SK-N-SH treated with all-trans-retinoic acid at 6 μM for 48 hours (cell line): Measurements from ENCODE around the gene VSIR.

ENCODE experiments used
- ATAC-seq: fragments of 200-7000 bp; cut with Tn5 transposase; 3 replicates; pipeline ENCODE4 v1.9.1; 2020; ENCODE audit warnings: mild to moderate bottlenecking, moderate library complexity
- ARNTL ChIP-seq: fragments of 450-650 bp; formaldehyde crosslinking; IDR thresholded peaks from 2 replicates; pipeline ENCODE4 v1.5.0; 2020; ENCODE audit warnings: low read depth, mild to moderate bottlenecking, moderate library complexity, borderline replicate concordance
- BACH2 ChIP-seq: fragments of 250-450 bp; sonication (Bioruptor Pico); IDR thresholded peaks from 2 replicates; pipeline ENCODE4 v1.9.0; 2021; ENCODE audit warnings: mild to moderate bottlenecking, borderline replicate concordance
- CSDC2 ChIP-seq: fragments of 250-450 bp; sonication (Bioruptor Pico); IDR thresholded peaks from 2 replicates; pipeline ENCODE4 v1.5.0; 2020; ENCODE audit warnings: mild to moderate bottlenecking, moderate library complexity
- ESRRG ChIP-seq: fragments of 250-450 bp; sonication (Bioruptor Pico); IDR thresholded peaks from 2 replicates; pipeline ENCODE4 v1.6.1; 2021; ENCODE audit warnings: mild to moderate bottlenecking
- GLIS3 ChIP-seq: fragments of 250-450 bp; sonication (Bioruptor Pico); IDR thresholded peaks from 2 replicates; pipeline ENCODE4 v1.5.0; 2020; ENCODE audit warnings: mild to moderate bottlenecking, moderate library complexity
- ISL1 ChIP-seq: fragments of 250-450 bp; sonication (Bioruptor Pico); IDR thresholded peaks from 2 replicates; pipeline ENCODE4 v2.1.2; 2022; ENCODE audit warnings: mild to moderate bottlenecking, moderate library complexity
- OSR1 ChIP-seq: fragments of 250-450 bp; sonication (Bioruptor Pico); IDR thresholded peaks from 2 replicates; pipeline ENCODE4 v1.8.0; 2022; ENCODE audit warnings: moderate library complexity, mild to moderate bottlenecking, inconsistent platforms
- PPARA ChIP-seq: fragments of 250-450 bp; sonication (Bioruptor Pico); IDR thresholded peaks from 2 replicates; pipeline ENCODE4 v1.5.0; 2020; ENCODE audit warnings: mild to moderate bottlenecking, borderline replicate concordance
- RARB ChIP-seq: fragments of 250-450 bp; sonication (Bioruptor Pico); IDR thresholded peaks from 2 replicates; pipeline ENCODE4 v1.8.0; 2021; ENCODE audit warnings: mild to moderate bottlenecking, moderate library complexity
- SNAI2 ChIP-seq: fragments of 250-450 bp; sonication (Bioruptor Pico); IDR thresholded peaks from 2 replicates; pipeline ENCODE4 v1.5.0; 2020; ENCODE audit warnings: mild to moderate bottlenecking, moderate library complexity
- TOX ChIP-seq: fragments of 250-450 bp; sonication (Bioruptor Pico); IDR thresholded peaks from 2 replicates; pipeline ENCODE4 v1.8.0; 2021; ENCODE audit warnings: mild to moderate bottlenecking, moderate library complexity, borderline replicate concordance
- ZC3H10 ChIP-seq: fragments of 250-450 bp; sonication (Bioruptor Pico); IDR thresholded peaks from 2 replicates; pipeline ENCODE4 v1.5.1; 2021; ENCODE audit warnings: mild to moderate bottlenecking, moderate library complexity
- ZFP3 ChIP-seq: fragments of 250-450 bp; sonication (Bioruptor Pico); IDR thresholded peaks from 2 replicates; pipeline ENCODE4 v1.5.0; 2020; ENCODE audit warnings: mild to moderate bottlenecking, moderate library complexity
- ZFP30 ChIP-seq: fragments of 450-650 bp; formaldehyde crosslinking; IDR thresholded peaks from 2 replicates; pipeline ENCODE4 v1.5.0; 2022; ENCODE audit warnings: mild to moderate bottlenecking, moderate library complexity
- ZNF565 ChIP-seq: fragments of 450-650 bp; formaldehyde crosslinking; conservative IDR thresholded peaks from 2 replicates; pipeline ENCODE4 v1.5.0; 2020; ENCODE audit warnings: low read depth, mild to moderate bottlenecking, moderate library complexity
- ZNF70 ChIP-seq: fragments of 450-650 bp; formaldehyde crosslinking; IDR thresholded peaks from 2 replicates; pipeline ENCODE4 v1.5.0; 2020; ENCODE audit warnings: mild to moderate bottlenecking, moderate library complexity
- ZNF8 ChIP-seq: fragments of 450-650 bp; formaldehyde crosslinking; IDR thresholded peaks from 2 replicates; pipeline ENCODE4 v1.5.0; 2020; ENCODE audit warnings: mild to moderate bottlenecking, moderate library complexity
- TF ChIP-seq, protein P1 (sequence below): fragments of 250-450 bp; sonication (Bioruptor Pico); IDR thresholded peaks from 2 replicates; pipeline ENCODE4 v1.5.1; 2020; ENCODE audit warnings: low read depth, mild to moderate bottlenecking, moderate library complexity
- TF ChIP-seq, protein P2 (sequence below): fragments of 250-450 bp; sonication (Bioruptor Pico); IDR thresholded peaks from 2 replicates; pipeline ENCODE4 v1.8.0; 2020; ENCODE audit warnings: mild to moderate bottlenecking, moderate library complexity, borderline replicate concordance
- TF ChIP-seq, protein P3 (sequence below): fragments of 250-450 bp; sonication (Bioruptor Pico); IDR thresholded peaks from 2 replicates; pipeline ENCODE4 v1.5.1; 2021; ENCODE audit warnings: mild to moderate bottlenecking, moderate library complexity
- TF ChIP-seq, protein P4 (sequence below): fragments of 250-450 bp; sonication (Bioruptor Pico); IDR thresholded peaks from 2 replicates; pipeline ENCODE4 v1.8.0; 2021; ENCODE audit warnings: low read depth, mild to moderate bottlenecking, moderate library complexity, borderline replicate concordance
- TF ChIP-seq, protein P5 (sequence below): fragments of 250-450 bp; sonication (Bioruptor Pico); IDR thresholded peaks from 2 replicates; pipeline ENCODE4 v1.5.0; 2020; ENCODE audit warnings: mild to moderate bottlenecking, moderate library complexity

Gene VSIR

DNA sequence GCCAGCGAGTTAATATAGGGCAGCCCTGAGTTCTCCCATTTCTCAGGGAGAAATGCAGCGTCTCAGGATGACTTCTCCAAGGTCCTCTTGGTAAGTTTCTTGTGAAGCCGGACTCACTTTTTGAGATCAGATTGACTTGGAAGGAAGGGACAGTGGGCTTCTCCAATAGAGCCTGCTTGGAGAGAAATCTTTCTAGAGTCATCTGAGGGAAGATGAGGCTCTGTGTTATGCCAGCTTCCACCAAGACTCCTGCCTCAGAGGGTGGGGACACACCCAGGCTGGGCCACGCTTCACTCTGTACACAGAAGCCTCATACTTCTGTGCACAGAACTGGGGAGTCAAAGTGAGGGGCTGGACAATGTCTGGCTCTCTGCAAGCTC is 59.3 kb downstream of the VSIR start:
- no peak for ATAC-seq
- TF ChIP-seq, protein P1, sequence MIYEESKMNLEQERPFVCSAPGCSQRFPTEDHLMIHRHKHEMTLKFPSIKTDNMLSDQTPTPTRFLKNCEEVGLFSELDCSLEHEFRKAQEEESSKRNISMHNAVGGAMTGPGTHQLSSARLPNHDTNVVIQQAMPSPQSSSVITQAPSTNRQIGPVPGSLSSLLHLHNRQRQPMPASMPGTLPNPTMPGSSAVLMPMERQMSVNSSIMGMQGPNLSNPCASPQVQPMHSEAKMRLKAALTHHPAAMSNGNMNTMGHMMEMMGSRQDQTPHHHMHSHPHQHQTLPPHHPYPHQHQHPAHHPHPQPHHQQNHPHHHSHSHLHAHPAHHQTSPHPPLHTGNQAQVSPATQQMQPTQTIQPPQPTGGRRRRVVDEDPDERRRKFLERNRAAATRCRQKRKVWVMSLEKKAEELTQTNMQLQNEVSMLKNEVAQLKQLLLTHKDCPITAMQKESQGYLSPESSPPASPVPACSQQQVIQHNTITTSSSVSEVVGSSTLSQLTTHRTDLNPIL (CRISPR knock-in tag), result no peak

DNA sequence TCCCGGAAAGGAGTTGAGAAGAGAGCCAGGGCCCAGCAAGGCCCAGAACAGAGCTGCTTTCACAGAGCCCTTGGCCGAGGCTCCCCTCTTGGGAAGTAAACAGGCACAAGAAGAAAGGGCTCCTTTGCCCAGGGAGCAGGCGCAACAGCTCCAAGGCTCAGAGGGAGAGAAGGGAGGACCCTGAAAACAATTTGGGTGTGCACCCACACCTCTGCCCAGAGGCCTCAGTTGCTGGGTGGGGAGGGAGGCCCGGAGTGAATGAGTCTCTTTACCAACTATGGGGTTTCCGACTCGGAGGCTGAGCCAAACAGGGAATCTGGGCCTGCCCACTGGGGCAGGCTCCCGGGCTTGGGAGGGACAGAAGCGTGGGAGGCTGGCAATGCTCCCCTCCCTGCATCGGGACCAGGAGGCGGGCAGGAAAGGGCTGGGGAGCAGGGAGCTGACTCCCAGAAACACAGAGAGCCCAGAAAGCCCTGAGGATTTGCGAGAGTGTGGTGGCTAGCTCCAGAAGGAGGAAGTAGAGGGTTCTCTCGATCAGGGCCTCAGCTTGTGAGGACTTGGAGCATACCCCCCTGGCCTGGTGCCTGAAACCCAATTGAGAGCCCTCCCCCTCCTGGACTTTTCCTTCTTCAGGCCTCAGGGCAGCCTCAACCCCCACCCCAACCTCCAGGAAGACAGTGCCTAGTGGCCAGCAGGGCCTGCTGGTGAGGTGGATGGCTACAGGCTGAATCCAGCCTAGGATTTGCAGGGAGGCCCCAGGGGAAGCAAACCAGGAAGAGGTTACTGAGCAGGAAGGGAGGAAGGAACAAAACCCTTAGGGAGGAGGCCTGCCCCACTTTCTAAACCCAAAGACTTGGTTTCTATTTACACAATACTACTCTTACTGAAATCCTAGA is 59.9 kb downstream of the VSIR start:
- ATAC-seq, result peak; percentile 21; the same call in 2 of the 3 replicates
- TF ChIP-seq ZNF565 (CRISPR knock-in tag) (no peak), ZNF70 (CRISPR knock-in tag) (no peak), ARNTL (CRISPR knock-in tag) (no peak), TOX (CRISPR knock-in tag) (no peak), OSR1 (CRISPR knock-in tag) (no peak), RARB (CRISPR knock-in tag) (no peak), CSDC2 (CRISPR knock-in tag) (no peak), GLIS3 (CRISPR knock-in tag) (no peak), PPARA (CRISPR knock-in tag) (no peak), ISL1 (CRISPR knock-in tag) (no peak), ZFP3 (CRISPR knock-in tag) (no peak), ESRRG (CRISPR knock-in tag) (no peak), SNAI2 (CRISPR knock-in tag) (no peak), ZC3H10 (no peak), BACH2 (CRISPR knock-in tag) (no peak), ZFP30 (CRISPR knock-in tag) (no peak)
- TF ChIP-seq, protein P2, sequence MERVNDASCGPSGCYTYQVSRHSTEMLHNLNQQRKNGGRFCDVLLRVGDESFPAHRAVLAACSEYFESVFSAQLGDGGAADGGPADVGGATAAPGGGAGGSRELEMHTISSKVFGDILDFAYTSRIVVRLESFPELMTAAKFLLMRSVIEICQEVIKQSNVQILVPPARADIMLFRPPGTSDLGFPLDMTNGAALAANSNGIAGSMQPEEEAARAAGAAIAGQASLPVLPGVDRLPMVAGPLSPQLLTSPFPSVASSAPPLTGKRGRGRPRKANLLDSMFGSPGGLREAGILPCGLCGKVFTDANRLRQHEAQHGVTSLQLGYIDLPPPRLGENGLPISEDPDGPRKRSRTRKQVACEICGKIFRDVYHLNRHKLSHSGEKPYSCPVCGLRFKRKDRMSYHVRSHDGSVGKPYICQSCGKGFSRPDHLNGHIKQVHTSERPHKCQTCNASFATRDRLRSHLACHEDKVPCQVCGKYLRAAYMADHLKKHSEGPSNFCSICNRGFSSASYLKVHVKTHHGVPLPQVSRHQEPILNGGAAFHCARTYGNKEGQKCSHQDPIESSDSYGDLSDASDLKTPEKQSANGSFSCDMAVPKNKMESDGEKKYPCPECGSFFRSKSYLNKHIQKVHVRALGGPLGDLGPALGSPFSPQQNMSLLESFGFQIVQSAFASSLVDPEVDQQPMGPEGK (CRISPR knock-in tag), result no peak
- TF ChIP-seq, protein P1 (CRISPR knock-in tag), result no peak
- TF ChIP-seq, protein P3, sequence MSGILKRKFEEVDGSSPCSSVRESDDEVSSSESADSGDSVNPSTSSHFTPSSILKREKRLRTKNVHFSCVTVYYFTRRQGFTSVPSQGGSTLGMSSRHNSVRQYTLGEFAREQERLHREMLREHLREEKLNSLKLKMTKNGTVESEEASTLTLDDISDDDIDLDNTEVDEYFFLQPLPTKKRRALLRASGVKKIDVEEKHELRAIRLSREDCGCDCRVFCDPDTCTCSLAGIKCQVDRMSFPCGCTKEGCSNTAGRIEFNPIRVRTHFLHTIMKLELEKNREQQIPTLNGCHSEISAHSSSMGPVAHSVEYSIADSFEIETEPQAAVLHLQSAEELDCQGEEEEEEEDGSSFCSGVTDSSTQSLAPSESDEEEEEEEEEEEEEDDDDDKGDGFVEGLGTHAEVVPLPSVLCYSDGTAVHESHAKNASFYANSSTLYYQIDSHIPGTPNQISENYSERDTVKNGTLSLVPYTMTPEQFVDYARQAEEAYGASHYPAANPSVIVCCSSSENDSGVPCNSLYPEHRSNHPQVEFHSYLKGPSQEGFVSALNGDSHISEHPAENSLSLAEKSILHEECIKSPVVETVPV (CRISPR knock-in tag), result no peak
- TF ChIP-seq, protein P4, sequence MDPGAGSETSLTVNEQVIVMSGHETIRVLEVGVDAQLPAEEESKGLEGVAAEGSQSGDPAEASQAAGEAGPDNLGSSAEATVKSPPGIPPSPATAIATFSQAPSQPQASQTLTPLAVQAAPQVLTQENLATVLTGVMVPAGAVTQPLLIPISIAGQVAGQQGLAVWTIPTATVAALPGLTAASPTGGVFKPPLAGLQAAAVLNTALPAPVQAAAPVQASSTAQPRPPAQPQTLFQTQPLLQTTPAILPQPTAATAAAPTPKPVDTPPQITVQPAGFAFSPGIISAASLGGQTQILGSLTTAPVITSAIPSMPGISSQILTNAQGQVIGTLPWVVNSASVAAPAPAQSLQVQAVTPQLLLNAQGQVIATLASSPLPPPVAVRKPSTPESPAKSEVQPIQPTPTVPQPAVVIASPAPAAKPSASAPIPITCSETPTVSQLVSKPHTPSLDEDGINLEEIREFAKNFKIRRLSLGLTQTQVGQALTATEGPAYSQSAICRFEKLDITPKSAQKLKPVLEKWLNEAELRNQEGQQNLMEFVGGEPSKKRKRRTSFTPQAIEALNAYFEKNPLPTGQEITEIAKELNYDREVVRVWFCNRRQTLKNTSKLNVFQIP (CRISPR knock-in tag), result no peak
- TF ChIP-seq, all 23 proteins: peak for 0

DNA sequence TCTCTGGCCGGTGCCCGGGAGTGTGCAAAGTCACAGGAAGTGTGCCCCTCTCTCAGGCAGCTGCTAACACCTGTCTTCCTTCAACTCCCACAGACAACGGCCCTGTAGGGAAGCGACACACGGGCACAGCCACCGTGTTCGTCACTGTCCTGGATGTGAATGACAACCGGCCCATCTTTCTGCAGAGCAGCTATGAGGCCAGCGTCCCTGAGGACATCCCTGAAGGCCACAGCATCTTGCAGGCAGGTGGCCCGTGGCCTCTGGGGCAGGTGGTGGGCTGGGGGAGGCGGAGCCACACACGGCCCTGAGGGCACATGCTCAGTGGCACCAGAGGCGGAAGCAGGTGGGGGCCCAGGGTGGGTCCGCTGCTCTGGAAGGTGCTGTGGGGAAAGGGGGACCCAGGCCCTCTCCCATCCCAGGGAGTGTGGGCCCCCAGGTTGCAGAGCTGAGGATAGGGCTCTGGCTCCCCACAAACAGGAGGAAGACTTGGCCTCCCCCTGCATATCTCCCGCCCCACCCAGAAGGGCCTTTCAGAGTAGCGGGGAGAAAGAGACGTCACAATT is 60.7 kb downstream of the VSIR start:
- no peak for ATAC-seq
- TF ChIP-seq, protein P3 (CRISPR knock-in tag), result no peak
- TF ChIP-seq ZFP3 (CRISPR knock-in tag) (no peak), ARNTL (CRISPR knock-in tag) (no peak), GLIS3 (CRISPR knock-in tag) (no peak), ESRRG (CRISPR knock-in tag) (no peak), ISL1 (CRISPR knock-in tag) (no peak), PPARA (CRISPR knock-in tag) (no peak), ZNF8 (CRISPR knock-in tag) (no peak), ZNF565 (CRISPR knock-in tag) (no peak), RARB (CRISPR knock-in tag) (no peak), ZC3H10 (no peak), CSDC2 (CRISPR knock-in tag) (no peak)
- TF ChIP-seq, protein P5, sequence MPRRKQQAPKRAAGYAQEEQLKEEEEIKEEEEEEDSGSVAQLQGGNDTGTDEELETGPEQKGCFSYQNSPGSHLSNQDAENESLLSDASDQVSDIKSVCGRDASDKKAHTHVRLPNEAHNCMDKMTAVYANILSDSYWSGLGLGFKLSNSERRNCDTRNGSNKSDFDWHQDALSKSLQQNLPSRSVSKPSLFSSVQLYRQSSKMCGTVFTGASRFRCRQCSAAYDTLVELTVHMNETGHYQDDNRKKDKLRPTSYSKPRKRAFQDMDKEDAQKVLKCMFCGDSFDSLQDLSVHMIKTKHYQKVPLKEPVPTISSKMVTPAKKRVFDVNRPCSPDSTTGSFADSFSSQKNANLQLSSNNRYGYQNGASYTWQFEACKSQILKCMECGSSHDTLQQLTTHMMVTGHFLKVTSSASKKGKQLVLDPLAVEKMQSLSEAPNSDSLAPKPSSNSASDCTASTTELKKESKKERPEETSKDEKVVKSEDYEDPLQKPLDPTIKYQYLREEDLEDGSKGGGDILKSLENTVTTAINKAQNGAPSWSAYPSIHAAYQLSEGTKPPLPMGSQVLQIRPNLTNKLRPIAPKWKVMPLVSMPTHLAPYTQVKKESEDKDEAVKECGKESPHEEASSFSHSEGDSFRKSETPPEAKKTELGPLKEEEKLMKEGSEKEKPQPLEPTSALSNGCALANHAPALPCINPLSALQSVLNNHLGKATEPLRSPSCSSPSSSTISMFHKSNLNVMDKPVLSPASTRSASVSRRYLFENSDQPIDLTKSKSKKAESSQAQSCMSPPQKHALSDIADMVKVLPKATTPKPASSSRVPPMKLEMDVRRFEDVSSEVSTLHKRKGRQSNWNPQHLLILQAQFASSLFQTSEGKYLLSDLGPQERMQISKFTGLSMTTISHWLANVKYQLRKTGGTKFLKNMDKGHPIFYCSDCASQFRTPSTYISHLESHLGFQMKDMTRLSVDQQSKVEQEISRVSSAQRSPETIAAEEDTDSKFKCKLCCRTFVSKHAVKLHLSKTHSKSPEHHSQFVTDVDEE (CRISPR knock-in tag), result no peak
